Measurements from ENCODE around the gene NTRK3.

Gene NTRK3

GRCh38 chr15:88257311-88258092, 963 bp upstream of the NTRK3 start:
- no peak for DNase-seq

GRCh38 chr15:88255484-88256278, 858 bp downstream of the NTRK3 start:
- no peak for DNase-seq

- DNase-seq, result no peak
These were observed 1.5 kb downstream of the NTRK3 start for GRCh38 chr15:88255087-88255483.

GRCh38 chr15:88252441-88252840, 4.1 kb downstream of the NTRK3 start:
- no peak for DNase-seq

GRCh38 chr15:88250826-88251225, 5.7 kb downstream of the NTRK3 start:
- DNase-seq, result no peak

GRCh38 chr15:88249220-88249619, 7.3 kb downstream of the NTRK3 start:
- DNase-seq, result no peak

GRCh38 chr15:88247914-88248313, 8.6 kb downstream of the NTRK3 start:
- no peak for DNase-seq

GRCh38 chr15:88246666-88247446, 9.7 kb downstream of the NTRK3 start:
- peak; percentile 76 for DNase-seq

GRCh38 chr15:88246081-88246480, 10.5 kb downstream of the NTRK3 start:
- no peak for DNase-seq

GRCh38 chr15:88243895-88244787, 12.4 kb downstream of the NTRK3 start:
- peak; percentile 31 for DNase-seq

- no peak for DNase-seq
These were observed 13.7 kb downstream of the NTRK3 start for GRCh38 chr15:88242586-88243555.

GRCh38 chr15:88241461-88241860, 15.1 kb downstream of the NTRK3 start:
- no peak for DNase-seq

- no peak for DNase-seq
These were observed 15.5 kb downstream of the NTRK3 start for GRCh38 chr15:88241060-88241459.

- DNase-seq, result no peak
These were observed 16.9 kb downstream of the NTRK3 start for GRCh38 chr15:88239594-88239993.

GRCh38 chr15:88238618-88239430, 17.7 kb downstream of the NTRK3 start:
- DNase-seq, result no peak

- no peak for DNase-seq
These were observed 21.8 kb downstream of the NTRK3 start for GRCh38 chr15:88234711-88235110.

GRCh38 chr15:88233921-88234320, 22.6 kb downstream of the NTRK3 start:
- no peak for DNase-seq

- DNase-seq, result no peak
These were observed 23.8 kb downstream of the NTRK3 start for GRCh38 chr15:88232771-88233201.

GRCh38 chr15:88231909-88232644, 24.5 kb downstream of the NTRK3 start:
- DNase-seq, result no peak
